GM19467 (cell line): Measurements from ENCODE around the gene NOP16.

Experiments
- ATAC-seq: cut with Tn5 transposase; IDR thresholded peaks from one replicate; pipeline ENCODE4 v1.9.1; 2021; ENCODE audit warnings: mild to moderate bottlenecking, moderate library complexity; ENCODE audit not compliant: unreplicated experiment

The NOP16 gene

GRCh38 chr5:176388003-176388443, 375 bp downstream of the NOP16 start:
- ATAC-seq, result no peak

GRCh38 chr5:176387384-176387925, 943 bp downstream of the NOP16 start:
- ATAC-seq, result no peak

DNA sequence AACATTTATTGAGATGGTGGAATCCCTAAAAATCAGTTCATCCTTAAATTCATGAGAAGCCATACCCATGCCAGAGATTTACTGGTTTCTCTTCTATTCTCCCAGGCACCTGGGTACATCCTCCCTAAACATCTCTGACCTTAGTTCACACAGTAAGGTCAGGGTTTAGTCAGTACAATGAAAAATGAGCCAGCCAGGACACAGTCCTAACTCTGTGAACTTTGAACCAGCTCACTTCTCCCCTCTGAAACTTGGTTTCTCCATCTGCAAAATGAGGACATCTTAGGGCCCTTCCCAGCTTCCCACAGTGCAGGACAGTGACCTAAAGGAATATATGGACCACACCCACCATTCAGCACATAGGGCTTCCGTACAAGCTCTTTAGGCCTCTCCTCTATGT, 1.9 kb downstream of the NOP16 start:
- ATAC-seq, result no peak

- ATAC-seq, result no peak
These were observed 3.4 kb downstream of the NOP16 start for GRCh38 chr5:176384991-176385390.

- no peak for ATAC-seq
These were observed 4.0 kb downstream of the NOP16 start for GRCh38 chr5:176384366-176384930.

DNA sequence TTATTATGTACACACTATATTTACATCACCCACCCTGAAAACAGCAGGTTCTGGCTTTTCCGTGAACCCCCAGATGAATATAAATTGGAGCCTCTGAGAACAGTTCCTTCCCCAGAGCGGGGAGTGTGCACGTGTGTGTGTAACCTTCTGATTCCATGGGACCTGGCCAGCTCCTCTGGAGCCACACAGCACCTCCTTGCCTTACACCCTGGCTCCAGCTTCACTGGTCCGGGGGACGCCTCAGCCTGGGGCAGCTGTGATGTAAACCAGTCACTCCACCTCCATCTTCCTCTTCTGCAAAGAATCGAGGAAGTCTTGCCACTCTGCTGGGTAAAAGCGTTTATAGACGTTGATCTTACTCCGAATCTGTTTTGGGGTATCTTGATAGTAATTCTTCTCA, 4.4 kb downstream of the NOP16 start:
- no peak for ATAC-seq

DNA sequence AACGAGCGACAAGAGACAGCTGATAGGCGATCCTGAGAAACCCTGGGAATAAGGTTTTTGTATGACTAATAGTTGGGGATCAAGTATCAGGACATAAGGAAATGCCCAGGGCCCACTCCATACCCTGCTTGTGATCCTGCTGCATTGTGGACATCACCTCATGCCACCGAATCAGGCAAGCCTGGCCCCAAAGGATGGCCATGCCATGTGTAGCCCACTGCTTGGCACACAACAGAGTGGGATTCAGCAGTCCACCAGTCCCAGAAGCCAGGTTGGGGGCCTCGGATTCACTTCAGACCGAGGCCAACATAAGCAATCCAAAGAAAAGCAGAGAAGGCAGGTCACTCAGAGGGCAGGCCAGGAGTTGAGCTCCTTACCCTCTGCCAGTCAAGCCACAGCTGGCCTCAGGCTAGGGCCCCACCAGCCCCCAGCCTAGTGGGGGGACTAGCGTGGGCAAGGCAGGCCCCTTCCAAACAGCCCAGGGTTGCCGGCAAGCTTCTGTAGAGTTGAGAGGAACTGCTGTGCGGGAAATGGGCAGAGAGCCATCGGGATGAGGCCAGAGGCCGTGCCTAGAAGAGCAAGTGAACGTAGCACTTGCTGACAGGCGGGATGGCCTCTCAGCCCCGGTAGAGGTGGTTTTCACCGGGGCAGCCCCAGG, 5.0 kb downstream of the NOP16 start:
- no peak for ATAC-seq

DNA sequence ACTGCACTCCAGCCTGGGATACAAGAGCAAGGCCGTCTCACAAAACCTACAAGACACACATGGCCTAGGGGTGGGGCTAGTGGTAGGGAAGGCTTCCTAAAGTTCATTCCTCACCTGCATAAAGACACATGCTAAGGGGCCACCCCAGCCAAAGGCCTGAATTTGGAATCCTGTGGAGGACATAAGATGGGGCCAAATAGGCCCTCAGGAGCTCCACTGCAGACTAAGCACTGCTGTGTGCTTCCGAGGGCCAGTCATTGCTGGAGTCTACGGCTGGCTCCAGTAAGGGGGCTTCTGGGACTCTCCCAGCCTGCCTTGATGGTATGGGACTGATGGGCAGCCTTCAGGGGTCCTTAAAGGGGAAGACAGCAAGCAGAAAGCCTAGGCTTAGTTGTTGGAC, 5.7 kb downstream of the NOP16 start:
- ATAC-seq, result no peak

- no peak for ATAC-seq
These were observed 6.4 kb downstream of the NOP16 start for GRCh38 chr5:176381979-176382378.

DNA sequence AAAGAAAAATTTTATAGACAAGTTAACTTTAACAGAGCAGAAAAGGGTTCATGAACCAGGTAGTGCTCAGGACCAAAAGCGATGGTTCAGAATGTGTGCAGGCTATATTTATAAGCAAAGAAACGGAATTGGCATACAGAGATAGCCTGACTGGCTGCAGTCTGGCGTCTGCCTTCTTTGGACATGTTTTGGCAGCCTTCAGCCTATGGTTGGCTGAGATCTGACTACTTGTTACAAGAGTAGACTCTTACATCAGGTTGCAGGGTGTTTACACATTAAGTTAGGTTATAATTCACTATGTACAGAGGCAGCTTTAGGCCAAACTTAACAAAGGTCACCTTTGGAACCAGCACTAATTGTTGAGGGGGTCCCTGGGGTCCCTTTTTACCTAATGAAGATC, 7.0 kb downstream of the NOP16 start:
- no peak for ATAC-seq

DNA sequence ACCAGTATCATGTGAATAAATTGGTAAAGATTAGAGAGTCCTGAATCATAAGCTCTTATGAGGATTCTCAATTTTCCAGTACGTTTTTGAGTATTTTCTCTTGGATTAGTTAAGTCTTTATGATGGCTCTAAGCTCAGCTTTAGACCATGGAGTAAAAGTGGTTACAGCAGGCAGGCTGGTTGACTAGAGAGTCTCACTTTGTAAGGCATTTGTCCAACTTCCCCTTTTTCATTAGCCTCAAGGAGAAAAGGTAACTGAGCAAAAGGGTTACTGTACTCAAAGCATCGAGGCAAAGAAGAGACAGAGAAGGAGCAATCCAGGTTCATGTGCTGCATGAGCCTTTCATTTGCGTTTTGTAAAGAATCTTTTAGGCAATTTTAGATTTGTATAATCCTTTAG, 8.5 kb downstream of the NOP16 start:
- ATAC-seq, result no peak

GRCh38 chr5:176373100-176373818, 15.1 kb downstream of the NOP16 start:
- ATAC-seq, result no peak

DNA sequence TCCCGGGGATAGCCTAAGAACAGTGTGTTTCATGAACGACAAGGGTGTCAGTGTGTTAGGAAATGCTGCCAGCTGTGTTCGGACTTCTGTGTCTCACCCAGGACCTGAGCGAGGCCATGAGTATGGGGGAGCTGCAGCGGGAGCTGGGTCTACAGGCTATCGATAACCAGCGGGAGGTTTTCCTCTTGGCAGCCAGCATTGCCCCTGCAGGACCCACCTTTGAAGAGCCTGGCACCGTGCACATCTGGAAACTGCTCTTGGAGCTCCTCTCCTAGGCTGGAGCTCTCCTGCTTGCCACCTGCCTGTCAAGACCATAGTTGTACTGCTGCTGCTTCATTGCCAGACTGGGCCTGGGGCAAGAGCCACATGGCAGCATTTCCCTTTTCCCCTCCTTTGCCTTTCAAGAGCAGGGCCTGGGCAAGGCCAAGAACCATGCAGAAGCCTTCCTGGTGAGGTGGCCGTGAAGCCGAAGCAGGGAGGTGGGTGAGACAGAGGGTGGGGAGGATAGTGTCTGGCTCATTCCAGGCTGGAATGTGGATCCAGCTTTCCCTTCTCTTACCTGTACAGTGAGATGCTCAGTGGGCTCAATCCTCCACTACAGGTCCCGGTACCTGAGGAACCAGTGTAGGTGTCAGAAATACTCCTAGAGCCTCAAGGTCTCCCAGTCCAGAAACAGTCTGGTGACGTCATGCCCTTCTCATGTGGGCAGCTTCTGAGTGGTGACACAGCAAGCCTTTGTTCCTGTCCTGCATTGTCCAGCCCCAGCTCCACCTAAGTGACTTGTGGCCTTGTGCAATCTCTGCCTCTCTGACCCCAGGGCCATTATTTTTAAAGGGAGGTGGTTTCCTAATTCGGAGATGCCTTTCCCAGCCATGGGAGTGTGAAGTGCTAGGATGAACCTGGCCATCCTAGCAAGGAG, 16.5 kb downstream of the NOP16 start:
- no peak for ATAC-seq

DNA sequence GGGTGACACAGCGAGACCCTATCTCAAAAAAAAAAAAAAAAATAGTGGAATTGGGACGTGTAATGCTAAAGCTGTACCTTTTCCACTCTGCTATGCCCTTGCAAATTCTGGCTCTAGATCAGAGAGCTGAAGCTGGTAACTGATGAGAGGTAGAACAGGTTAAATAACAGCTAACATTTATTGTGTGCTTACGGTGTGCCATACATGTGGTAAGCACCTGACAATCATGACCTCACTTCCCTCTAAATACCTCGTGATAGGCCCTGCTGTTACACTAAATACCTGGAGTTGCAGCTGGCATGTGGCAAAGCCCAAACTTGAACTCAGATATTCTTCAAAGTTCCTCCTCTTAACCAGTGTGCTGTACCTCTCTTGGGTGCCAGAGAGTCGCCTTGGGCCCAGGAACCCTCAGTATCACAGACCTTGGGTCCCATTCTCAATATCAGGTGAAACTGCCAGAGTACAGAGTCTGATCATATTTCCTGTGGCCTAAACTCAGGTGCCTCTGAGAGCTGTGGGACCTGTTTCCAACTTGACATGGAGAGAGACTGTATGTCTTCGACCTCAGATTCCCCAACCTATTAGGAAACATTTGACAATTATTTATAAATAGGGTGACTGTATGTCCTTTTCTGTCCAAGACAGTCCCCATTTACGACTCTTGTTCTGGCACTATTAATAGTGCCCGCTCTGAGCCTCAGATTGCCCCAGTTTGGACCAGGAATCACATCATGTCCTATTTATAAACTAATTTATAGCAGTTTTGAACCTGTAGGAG, 18.3 kb downstream of the NOP16 start:
- no peak for ATAC-seq

DNA sequence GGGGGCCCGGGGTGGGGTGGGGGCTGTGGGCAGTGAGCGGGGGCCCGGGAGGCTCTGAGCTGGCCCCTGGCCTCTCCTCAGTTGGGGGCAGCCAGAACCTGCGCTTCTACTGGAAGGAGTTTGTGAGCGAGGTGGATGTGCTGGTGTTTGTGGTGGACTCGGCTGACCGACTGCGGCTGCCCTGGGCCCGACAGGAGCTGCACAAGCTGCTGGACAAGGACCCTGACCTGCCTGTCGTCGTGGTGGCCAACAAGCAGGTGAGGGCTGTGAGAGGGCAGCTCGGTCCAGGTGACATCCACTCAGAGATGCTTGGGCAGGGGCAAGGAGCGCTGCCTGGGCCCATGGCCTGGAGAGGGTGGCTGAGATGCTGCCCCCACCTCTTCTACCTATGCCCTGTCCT, 19.7 kb downstream of the NOP16 start:
- no peak for ATAC-seq

DNA sequence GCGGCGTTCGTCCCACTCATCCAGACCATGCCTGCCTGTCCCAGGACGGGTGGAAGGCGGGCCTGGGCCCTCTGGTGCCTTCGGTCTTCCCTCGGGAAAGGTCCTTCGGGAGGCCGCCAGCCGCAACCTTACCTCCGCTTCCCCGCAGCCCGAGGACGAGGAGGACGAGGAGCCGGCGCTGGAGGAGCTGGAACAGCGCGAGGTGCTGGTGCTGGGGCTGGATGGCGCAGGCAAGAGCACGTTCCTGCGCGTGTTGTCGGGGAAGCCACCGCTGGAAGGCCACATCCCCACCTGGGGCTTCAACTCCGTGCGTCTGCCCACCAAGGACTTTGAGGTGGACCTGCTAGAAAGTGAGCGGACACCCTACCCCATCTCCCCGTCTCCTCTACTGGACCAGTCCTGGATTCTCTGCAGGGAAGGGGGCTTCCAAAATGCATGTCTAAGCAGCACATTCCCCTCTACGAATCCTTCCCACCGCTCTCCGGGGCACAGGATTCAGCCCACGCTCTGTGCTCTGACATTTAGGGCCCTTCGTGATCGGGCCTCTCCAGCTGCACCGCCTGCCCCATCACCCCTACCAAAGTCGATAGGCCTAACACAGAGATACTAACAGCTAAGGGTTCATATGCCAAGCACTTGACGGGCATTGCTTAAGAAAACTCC, 22.0 kb downstream of the NOP16 start:
- no peak for ATAC-seq

DNA sequence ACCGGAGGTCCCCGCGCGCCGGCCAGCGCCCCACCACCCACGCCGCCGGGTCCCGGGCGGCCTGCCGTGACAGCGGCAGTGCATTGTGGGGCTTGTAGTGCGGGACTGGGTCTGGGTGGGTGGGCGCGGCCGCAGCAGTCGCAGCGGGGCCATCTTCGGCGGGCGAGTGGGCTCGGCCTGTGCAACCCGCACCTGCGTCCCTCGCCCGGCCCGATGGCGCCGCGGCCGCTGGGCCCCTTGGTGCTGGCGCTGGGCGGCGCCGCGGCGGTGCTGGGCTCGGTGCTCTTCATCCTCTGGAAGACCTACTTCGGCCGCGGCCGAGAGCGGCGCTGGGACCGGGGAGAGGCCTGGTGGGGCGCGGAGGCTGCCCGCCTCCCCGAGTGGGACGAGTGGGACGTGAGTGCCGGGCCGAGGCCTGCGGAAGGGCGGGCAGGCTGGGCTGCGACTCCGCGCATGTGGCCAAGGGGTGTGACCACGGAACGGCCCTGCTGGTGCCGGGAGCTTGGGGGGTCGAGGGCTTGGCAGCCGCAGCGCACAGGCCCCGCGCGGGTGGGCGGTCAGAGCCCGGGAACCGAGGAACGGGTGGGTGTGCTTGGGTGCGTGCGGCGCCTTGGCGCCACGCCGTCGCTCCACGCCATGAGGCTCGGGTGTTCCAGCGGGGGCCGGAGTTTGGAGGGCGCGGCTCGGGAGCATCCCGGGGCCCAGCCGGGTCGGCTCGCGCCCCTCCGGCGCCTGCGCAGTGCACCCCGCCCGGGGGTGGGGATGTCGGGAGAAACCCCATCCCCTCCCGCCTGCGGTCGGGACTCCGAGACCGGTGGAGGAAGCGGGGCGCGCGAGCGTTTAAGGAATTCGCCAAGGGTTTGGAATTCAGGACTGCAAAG, 22.8 kb downstream of the NOP16 start, which contains the start of gene ARL10:
Gene ARL10 (plus strand): TSS at position 137 of the 881 bp plus-strand sequence. CDS start 77 bp downstream, at position 214.
- ATAC-seq, result no peak

- no peak for ATAC-seq
These were observed 23.5 kb downstream of the NOP16 start for GRCh38 chr5:176364765-176365350.

GRCh38 chr5:176362233-176362490, 26.2 kb downstream of the NOP16 start:
- ATAC-seq, result no peak
